HUES48 (cell line): Measurements from ENCODE around the gene SNX24.

Experiments
- H3K27ac ChIP-seq: one replicate; pipeline ENCODE4 v1.7.0; 2013; ENCODE audit warnings: low read depth, low read length, inconsistent platforms
- H3K27me3 ChIP-seq: 2 replicates; pipeline ENCODE4 v1.6.1; 2013; ENCODE audit warnings: mild to moderate bottlenecking, low read length; ENCODE audit not compliant: control insufficient read depth, insufficient read depth
- H3K36me3 ChIP-seq: 2 replicates; pipeline ENCODE4 v1.6.1; 2013; ENCODE audit warnings: low read length; ENCODE audit not compliant: control insufficient read depth, insufficient read depth
- H3K4me1 ChIP-seq: 2 replicates; pipeline ENCODE4 v1.6.1; 2013; ENCODE audit warnings: mild to moderate bottlenecking, low read length; ENCODE audit not compliant: control insufficient read depth, insufficient read depth
- H3K4me3 ChIP-seq: 2 replicates; pipeline ENCODE4 v1.5.1; 2013; ENCODE audit warnings: mild to moderate bottlenecking, low read depth, low read length
- H3K9ac ChIP-seq: 2 replicates; pipeline ENCODE4 v1.6.1; 2013; ENCODE audit warnings: mild to moderate bottlenecking, low read depth, low read length, moderate library complexity
- H3K9me3 ChIP-seq: 2 replicates; pipeline ENCODE4 v1.6.1; 2013; ENCODE audit warnings: low read length; ENCODE audit not compliant: control insufficient read depth, insufficient read depth

The SNX24 gene

DNA sequence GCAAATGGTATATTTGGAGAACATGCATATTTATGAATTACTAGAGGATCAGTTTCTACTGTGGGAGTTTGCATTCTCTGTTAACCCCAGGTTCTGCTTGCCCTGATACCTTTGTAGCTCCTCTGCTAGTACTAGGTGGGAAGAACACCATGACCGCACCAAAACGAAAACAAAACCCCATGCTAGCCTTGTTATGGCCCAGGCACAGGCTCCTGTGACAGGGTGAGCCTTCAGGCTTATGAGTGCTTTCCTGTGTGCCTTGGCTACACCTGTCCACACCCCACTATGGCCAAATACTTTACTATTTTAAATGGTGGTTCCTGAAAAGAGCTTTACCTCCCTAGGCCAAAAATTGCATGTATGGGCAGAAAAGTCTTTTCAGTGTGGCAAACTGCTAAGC lies 96.3 kb downstream of the SNX24 start:
- Histone ChIP-seq H3K4me3 (no peak overlapping the region), H3K9me3 (no peaks in the 10 kb centered on the region), H3K27ac (no peak overlapping the region), H3K27me3 (no peaks in the 10 kb centered on the region), H3K4me1 (peaks cover 17% of the 10 kb centered on the region), H3K9ac (no peak overlapping the region), H3K36me3 (no peaks in the 10 kb centered on the region)

DNA sequence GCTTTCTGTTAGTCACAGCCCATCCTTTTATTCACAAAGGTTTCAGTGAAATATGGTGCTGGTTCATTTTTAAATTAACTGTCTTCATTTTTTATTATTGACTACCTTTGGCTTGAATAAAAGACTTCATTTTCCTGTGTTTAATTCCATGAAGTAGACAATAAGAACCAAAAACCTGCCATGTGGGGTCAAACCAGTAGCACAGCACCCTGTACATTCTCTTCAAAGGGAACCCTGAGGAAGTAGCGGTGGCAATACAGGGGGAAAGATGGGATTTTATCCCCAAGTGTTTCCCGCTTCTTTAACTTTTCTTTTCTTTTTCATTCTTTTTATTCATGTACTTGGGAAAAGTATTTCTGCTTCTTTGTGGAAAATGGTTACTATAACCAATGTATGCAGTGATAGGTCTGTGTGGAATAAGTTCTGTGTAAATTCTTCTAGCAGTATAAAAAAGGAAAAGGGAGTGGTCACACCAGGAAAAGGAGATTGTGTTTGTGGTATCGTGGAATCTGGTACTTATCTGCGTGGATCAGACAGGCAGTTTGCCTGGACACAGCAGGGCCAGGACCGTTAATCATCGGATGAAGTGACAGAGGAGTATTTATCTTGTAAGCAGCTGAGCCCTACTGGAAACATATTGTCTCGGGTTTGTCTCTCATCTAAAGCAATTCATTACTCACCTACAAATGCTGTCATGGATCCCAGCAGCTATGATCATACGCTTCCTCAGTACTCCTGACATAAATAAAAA lies 96.9 kb downstream of the SNX24 start:
- H3K9me3 ChIP-seq, result no peaks in the 10 kb centered on the region
- no peaks in the 10 kb centered on the region for H3K36me3 ChIP-seq
- H3K4me3 ChIP-seq, result no peak overlapping the region
- peaks cover 13% of the 10 kb centered on the region for H3K4me1 ChIP-seq
- no peak overlapping the region for H3K9ac ChIP-seq
- H3K27me3 ChIP-seq, result no peaks in the 10 kb centered on the region
- no peak overlapping the region for H3K27ac ChIP-seq

DNA sequence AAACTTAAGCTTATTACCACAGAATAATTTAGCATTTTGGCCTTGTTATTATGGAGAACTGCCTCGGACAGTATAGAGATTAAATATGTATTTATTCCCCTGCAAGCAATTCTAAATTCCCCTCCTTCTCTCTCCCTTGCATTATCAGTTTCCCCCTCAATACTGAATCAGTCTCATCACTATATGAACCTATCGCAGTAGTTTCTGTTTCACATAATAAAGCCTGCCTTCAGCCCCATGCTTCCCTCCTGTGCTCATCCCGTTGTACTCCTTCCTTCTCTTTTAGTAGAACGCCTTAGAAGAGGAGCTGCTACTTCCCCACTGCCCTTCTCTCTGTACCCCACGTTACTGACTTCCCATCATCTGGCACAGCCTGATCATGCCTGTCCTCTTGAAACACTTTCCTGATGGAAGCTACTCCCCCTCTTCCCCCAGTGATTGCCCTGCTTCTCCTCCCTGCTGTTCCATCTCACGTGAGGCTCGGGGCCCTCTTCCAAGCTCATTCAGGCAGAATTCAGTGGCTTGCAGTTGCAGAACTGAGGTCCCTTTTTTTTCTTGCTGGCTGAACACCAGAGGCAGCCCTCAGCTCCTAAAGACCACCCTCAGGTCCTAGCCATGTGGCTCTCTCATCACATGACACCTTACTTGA lies 97.8 kb downstream of the SNX24 start:
- no peaks in the 10 kb centered on the region for H3K27me3 ChIP-seq
- H3K27ac ChIP-seq, result no peak overlapping the region
- H3K9me3 ChIP-seq, result no peaks in the 10 kb centered on the region
- no peak overlapping the region for H3K9ac ChIP-seq
- H3K4me1 ChIP-seq, result peaks cover 10% of the 10 kb centered on the region
- no peaks in the 10 kb centered on the region for H3K36me3 ChIP-seq
- H3K4me3 ChIP-seq, result no peak overlapping the region

DNA sequence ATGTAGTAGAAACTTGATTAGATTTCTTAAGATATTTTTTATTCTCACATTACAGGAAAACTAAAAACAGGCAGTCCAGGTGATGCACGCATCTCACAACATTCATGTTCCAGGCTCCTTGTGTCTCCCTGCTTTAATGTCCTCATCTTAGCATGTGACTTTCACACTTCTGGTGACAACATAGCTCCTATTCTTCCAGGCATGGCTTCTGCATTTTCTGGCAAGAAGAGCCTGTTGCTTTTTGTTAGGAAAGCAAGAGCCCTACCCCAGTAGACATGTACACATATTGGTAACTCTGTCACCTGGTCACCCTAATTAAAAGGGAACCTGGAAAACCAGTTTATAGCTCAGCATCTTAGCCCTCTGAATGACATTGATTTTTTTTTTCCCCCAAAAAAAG lies 98.6 kb downstream of the SNX24 start:
- no peak overlapping the region for H3K27ac ChIP-seq
- no peaks in the 10 kb centered on the region for H3K36me3 ChIP-seq
- H3K9me3 ChIP-seq, result no peaks in the 10 kb centered on the region
- H3K4me1 ChIP-seq, result peaks cover 11% of the 10 kb centered on the region
- no peaks in the 10 kb centered on the region for H3K27me3 ChIP-seq
- no peak overlapping the region for H3K4me3 ChIP-seq
- H3K9ac ChIP-seq, result no peak overlapping the region

DNA sequence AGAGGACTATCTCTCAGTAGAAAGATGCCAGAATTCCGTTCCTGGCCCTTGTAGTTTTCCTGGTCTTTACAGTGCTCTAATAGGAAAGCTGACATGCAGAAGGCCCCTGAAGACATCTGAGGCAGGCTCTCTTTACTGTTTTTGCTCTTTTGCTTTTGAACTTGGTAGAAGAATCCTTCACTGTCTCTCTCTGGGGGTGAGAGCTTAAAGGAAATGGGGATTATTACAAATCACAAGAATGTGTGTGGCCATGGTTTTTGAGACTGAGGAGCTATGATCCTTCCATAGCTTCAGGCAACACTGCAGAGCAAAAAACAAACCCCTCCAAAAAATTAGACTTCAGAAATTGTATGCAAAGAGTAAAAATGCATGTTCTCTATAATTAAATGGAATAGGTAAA lies 102.0 kb downstream of the SNX24 start:
- no peaks in the 10 kb centered on the region for H3K9me3 ChIP-seq
- H3K4me3 ChIP-seq, result no peak overlapping the region
- no peaks in the 10 kb centered on the region for H3K27me3 ChIP-seq
- no peak overlapping the region for H3K9ac ChIP-seq
- H3K4me1 ChIP-seq, result peaks cover 11% of the 10 kb centered on the region
- no peak overlapping the region for H3K27ac ChIP-seq
- no peaks in the 10 kb centered on the region for H3K36me3 ChIP-seq

DNA sequence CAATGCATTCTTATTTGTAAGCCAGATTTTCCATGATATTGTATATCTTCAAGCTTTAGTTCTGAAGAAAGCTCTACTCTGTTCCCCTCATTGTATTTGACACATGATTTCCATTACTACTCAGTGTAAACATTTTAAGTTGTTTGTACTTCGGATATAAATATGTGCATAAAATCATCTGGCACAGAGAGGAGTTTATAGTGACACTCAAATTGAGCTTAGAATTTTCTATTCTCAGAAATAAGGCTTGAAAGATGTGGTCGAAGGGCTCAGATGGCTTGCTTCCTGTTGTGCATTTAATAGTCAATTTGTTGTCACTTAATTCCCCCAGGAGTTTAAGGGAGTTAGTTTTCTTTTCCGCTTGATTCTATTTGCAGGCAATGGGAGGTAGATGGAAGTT lies 102.4 kb downstream of the SNX24 start:
- Histone ChIP-seq H3K4me1 (peaks cover 11% of the 10 kb centered on the region), H3K27me3 (no peaks in the 10 kb centered on the region), H3K4me3 (no peak overlapping the region), H3K36me3 (no peaks in the 10 kb centered on the region), H3K9ac (no peak overlapping the region), H3K9me3 (no peaks in the 10 kb centered on the region), H3K27ac (no peak overlapping the region)

DNA sequence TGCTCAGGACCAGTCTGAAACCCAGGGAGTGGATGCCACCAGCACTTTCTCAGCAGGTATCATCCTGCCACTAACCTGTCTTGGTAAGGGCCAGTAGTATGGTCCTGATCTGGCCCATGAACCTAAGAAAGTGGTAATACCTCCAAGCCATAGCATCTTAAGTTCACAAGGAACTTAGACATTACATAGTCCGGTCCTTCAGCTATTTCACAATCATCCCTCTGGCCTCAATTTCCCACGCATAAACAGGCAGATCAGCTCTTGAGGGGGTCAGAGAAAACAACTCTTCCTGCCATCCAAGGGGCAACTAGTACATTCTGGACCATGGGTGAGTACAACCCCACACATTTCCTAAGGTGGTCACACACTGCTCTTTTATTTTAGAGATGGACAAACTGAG lies 102.9 kb downstream of the SNX24 start:
- Histone ChIP-seq H3K4me3 (no peak overlapping the region), H3K27me3 (no peaks in the 10 kb centered on the region), H3K9ac (no peak overlapping the region), H3K4me1 (peaks cover 7% of the 10 kb centered on the region), H3K9me3 (no peaks in the 10 kb centered on the region), H3K27ac (no peak overlapping the region), H3K36me3 (no peaks in the 10 kb centered on the region)

DNA sequence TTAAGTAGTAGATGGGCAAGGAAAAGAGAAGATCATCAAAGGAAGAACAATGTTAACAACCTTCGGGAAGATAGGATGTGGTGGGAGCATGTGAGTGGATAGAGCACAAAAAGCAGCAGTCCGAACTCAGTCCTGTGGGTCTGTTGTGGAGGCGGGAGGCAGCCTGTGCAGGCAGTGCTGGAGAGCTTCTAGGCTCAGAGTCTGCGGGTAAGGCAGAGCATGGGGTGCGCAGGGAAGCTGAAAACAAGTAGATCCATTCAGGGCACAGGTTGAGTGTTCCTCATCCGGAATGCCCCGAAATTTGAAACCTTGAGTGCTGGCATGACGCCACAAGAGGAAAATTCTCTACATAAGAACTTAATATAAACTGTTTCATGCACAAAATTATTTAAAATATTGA lies 106.2 kb downstream of the SNX24 start:
- no peak overlapping the region for H3K9ac ChIP-seq
- no peak overlapping the region for H3K4me3 ChIP-seq
- H3K4me1 ChIP-seq, result peaks cover 6% of the 10 kb centered on the region; the same call in 1 of the 2 replicates
- no peaks in the 10 kb centered on the region for H3K9me3 ChIP-seq
- H3K27me3 ChIP-seq, result no peaks in the 10 kb centered on the region
- H3K27ac ChIP-seq, result no peak overlapping the region
- H3K36me3 ChIP-seq, result no peaks in the 10 kb centered on the region

DNA sequence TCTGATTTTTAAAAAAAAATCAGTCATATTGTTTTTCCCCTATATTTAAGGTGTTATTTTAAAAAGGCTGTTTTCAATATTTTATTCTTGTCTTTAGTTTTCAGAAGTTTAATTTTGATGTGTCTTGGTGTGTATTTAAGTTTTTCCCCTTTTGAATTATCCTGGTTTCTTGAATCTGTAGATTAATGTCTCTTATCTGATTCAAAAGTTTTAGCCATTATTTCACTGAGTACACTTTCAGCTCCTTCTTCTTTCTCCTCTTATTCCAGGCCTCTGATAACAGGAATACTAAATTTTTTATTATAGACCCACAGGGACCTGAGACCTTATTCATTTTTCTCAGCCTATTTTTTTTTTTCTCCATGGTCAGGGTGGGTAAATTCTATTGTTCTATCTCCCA lies 109.3 kb downstream of the SNX24 start:
- peaks cover 4% of the 10 kb centered on the region for H3K4me1 ChIP-seq
- H3K4me3 ChIP-seq, result no peak overlapping the region
- H3K9ac ChIP-seq, result no peak overlapping the region
- no peaks in the 10 kb centered on the region for H3K27me3 ChIP-seq
- no peak overlapping the region for H3K27ac ChIP-seq
- H3K9me3 ChIP-seq, result 0 out of 2 replicates have a peak, but pooled peaks cover 3% of the 10 kb centered on the region
- no peaks in the 10 kb centered on the region for H3K36me3 ChIP-seq

DNA sequence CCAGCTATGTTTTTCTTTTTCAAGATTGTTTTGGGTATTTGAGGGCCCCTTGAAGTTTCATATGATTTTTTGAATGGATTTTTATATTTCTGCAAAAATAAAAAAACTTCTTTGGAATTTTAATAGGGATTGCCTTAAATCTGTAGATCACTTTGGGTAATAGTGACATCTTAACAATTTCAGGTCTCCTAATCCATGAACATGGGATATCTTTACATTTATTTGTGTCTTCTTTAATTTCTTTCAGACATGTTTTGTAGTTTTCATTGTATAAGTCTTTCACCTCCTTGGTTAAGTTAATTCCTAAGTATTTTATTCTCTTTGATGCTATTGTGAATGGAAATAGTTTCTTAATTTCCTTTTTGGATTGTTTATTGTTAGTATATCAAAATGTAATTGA lies 112.0 kb downstream of the SNX24 start:
- Histone ChIP-seq H3K9me3 (0 out of 2 replicates have a peak, but pooled peaks cover 3% of the 10 kb centered on the region), H3K4me1 (peaks cover 32% of the 10 kb centered on the region)

DNA sequence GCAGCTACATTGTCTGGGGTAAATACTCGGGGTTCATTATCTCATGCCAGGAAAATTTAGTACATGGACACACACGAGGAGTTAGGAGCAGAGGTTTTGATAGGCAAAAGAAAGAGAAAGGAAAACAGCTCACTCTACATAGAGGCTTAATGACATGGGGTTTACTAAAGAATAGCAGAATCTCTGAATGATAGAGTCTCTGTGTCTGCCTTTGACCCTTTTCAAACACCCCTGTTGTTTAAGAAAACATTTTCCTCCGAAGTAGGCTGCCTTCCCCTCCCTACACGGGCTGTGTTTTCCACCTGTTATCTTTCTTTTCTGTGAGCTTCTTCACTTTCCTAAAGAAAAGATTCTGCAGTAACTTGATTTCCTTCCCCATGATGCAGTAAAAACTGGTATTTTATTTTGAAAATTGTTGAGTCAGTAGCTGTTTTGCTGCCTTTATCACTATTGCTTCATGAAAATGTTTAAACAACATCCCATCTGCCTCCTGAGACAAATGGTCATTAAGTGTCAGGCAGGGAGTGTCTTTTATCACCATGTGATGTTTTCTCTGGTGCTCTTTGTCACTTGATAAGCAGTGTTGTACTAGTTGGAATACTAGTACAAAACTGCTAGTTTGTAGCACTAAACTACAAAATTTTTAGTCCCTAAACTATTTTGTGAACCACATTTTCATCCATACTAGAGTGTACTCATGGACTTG lies 114.5 kb downstream of the SNX24 start:
- no peaks in the 10 kb centered on the region for H3K27me3 ChIP-seq
- H3K27ac ChIP-seq, result peak overlapping the region; percentile 50

More for the DNA sequence above, 112.0 kb downstream of the SNX24 start:
- H3K27me3 ChIP-seq, result no peaks in the 10 kb centered on the region
- H3K9ac ChIP-seq, result no peak overlapping the region
- no peaks in the 10 kb centered on the region for H3K36me3 ChIP-seq
- H3K27ac ChIP-seq, result no peak overlapping the region
- H3K4me3 ChIP-seq, result no peak overlapping the region

More for the DNA sequence above, 114.5 kb downstream of the SNX24 start:
- H3K9me3 ChIP-seq, result 0 out of 2 replicates have a peak, but pooled peaks cover 3% of the 10 kb centered on the region
- H3K9ac ChIP-seq, result no peak overlapping the region; the same call in 1 of the 2 replicates
- no peaks in the 10 kb centered on the region for H3K36me3 ChIP-seq
- no peak overlapping the region; the same call in 1 of the 2 replicates for H3K4me3 ChIP-seq
- H3K4me1 ChIP-seq, result peaks cover 33% of the 10 kb centered on the region
